GM18858 (cell line): ENCODE data around the gene PPP1R3C.

ENCODE experiments used
- ATAC-seq: cut with Tn5 transposase; IDR thresholded peaks from one replicate; pipeline ENCODE4 v1.9.1; 2021; ENCODE audit not compliant: unreplicated experiment

PPP1R3C gene

GRCh38 chr10:91629715-91630549 lies 2.9 kb downstream of the PPP1R3C start:
- ATAC-seq = no peak

- ATAC-seq = no peak
Observed at GRCh38 chr10:91628383-91628782, 4.5 kb downstream of the PPP1R3C start.

DNA sequence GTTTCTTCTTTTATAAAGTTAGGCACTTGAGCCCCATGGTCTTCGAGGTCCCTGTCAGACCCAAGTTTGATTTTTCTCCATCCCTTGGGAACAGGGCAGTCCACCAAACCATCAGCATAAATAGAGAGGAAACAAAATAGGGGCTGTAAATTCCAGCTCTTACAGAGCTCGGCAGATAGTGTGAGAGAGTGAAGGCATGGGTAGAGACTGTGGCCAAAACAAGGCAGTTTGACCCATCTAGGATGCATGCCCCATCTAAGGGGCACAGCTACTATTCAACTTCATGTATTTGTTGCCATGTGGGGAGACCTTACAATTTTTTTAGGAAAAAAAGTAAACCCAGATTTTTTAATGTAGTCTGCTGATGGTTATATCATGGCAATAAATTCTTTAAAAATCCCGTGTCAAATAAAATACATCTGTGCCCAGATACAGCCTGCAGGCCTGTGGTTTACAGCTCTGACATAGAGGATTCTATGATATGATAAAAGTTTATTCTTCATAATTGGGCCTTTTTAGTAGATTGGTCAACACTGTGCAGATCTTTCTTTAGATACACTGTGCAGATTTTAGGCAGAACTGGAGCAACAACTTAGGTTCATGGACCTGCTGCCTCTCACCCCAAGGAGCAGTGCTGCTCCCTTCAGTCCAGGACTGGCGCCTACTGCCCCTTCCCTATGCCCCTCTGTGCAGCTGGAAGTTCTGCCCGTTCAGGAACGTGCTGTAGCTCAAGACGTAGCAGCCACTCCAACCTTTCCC lies 5.3 kb downstream of the PPP1R3C start:
- ATAC-seq = no peak

- ATAC-seq = no peak
Observed at GRCh38 chr10:91626936-91627335, 5.9 kb downstream of the PPP1R3C start.

GRCh38 chr10:91624633-91625032 lies 8.2 kb downstream of the PPP1R3C start:
- ATAC-seq = no peak

DNA sequence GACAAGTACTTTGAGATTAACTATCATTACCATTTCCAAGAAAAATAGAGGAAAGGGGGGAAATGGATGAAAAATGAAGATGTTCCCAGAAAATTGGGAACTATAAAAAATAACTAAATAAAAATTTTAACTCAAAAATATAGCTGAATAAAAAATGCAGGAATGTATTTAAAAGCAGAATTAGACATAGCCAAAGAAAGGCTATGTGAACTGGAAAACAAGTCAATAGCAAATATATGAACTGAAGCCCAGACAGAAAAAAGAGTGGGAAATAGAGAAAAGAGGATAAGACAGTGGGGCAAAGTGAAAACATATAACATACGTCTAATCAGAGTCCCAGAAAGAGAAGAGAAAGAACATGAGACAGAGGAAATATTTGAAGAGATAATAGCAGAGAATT lies 10.3 kb downstream of the PPP1R3C start:
- ATAC-seq = no peak

GRCh38 chr10:91621483-91622113 lies 11.3 kb downstream of the PPP1R3C start:
- no peak for ATAC-seq

GRCh38 chr10:91617072-91617609 lies 15.7 kb downstream of the PPP1R3C start:
- ATAC-seq = no peak

- ATAC-seq = no peak
Observed at GRCh38 chr10:91616137-91616536, 16.7 kb downstream of the PPP1R3C start.

DNA sequence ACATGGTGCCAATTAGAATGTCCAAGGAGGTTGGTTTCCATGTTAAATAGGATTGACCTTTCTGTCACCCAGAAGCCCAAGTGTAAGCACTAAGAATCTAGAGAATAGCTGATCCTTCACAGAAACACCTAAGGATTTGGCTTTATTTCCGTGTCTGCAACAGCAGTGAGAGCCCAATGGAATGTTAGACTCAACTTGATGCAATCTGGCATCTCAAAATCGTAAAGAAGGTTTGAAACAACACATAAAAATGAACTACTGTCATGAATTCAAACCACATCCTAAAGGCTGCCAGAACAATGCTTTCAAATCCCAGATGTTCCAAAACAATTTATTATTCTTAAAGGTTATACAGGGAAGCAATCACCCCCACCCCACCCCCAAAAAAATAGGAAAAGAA lies 18.6 kb downstream of the PPP1R3C start:
- no peak for ATAC-seq

DNA sequence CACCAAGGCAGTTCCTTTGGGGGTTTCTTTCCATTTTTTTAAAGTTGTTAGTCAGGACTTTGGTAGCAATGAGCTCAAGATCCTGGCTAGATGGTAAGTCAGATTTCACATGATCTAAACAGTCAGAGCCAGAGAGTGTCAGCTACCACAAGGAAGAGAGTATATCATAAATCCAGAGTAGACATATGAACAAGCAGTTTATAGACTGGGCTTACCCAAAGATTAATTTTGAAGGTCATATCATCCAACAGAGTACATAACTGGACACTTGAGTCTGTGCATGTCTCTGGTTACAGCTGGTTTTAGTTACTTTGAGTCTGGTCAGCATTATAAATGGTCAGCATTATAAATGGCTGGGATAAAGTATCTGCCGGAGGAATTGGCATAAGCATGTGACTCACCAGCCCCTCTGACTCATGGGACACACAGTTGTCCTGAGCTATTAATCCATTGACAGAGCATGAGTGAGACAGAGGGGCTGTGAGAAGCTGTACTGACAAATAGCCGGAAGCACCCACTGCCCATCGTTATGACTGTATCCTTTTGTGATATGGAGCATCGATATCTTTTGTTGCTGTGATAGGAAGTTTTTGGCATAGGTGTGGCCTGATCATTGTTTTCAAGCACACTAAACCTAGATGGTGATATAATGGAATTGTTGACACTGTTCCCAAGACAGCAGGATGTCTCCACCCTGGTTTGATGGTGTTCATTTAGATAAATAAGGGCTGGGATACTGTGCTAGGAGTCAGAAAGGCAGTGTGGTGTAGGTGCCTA lies 19.3 kb downstream of the PPP1R3C start:
- ATAC-seq = no peak

DNA sequence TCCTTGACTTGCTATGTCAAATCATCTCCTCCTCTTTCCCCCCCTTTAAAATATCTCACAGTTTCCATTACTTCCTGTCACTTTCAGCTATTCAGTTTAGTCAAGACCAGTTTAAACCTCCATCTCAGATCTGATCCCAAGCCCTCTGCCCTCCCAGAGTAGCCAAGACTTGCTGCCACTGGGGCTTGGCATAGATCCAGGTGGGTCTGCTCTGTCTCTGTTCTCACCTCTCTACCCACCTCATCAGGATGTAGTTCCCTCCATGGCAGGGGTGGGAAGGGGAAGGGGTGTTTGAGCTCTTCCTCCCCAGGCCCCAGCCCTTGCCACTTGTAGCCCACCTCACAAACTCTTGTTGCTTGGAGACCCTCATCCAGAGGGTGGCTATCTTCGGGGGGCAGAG lies 22.0 kb downstream of the PPP1R3C start:
- no peak for ATAC-seq

- no peak for ATAC-seq
Observed at GRCh38 chr10:91610444-91610843, 22.4 kb downstream of the PPP1R3C start.

- no peak for ATAC-seq
Observed at GRCh38 chr10:91607646-91608403, 25.0 kb downstream of the PPP1R3C start.

DNA sequence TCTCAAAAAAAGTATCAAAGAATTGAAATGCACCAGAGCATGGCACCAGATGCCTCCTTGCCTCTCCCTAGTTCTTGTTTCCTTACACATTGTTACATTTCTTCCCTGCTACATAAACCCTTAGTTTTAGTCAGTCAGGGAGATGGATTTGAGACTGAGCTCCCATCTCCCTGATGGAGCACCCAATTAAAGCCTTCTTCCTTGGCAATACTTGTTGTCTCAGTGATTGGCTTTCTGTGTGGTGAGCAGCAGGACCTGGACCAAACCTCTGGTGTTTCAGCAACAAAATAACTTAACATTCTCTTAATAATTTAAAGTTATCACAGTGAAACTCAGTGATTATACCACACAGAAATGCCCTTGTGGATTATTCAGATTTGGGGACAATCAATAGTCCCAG lies 26.9 kb downstream of the PPP1R3C start:
- ATAC-seq = no peak

- ATAC-seq = no peak
Observed at GRCh38 chr10:91604553-91605534, 28.0 kb downstream of the PPP1R3C start.

DNA sequence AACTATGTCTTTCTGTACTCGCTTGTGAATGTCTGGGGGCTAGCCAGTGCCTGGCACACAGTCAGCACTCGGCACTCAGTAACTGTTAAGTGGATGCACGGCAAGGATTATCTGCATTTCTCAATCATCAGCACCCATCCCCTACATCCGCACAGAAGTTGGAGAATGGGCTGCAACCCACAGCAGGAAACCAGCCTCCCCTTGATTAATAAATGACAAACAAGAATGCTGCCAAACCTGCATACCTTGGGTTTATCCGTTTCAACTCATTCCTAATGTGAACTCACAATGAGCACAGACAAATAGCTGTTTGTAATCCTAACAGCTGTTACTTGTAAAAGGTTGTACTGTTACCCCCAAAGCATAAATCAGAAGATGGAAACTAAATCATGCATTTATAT lies 28.9 kb downstream of the PPP1R3C start:
- ATAC-seq = no peak

DNA sequence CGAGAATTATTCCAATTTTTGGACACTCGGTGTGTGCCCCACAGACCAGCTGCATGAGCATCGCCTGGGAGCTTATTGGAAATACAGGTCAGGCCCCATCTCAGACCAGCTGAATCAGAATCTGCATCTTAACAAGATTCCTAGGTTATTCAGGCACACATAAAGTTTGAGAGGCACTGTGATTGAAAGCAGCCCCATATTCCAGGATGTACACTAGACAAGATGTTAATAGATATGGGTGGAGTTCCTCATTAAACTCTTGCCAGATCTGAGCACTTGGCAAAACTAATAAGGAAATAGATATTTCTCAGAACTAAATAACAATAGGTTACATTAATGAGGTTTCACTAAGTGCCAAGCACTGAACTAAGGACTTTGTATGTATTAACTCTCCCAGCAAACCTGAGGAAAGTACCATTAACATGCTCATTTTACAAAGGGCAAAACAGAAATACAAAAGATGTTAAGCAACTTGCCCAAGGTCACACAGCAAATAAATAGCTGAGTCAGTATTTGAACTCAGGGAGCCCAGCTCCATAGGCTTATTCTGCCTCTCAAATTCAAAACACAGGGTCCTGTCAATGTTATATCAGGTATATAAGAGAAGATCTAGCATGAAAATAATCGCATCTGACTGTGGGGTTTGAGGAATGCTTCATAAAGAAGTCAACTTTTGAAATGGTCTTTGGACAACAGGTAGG lies 29.9 kb downstream of the PPP1R3C start:
- ATAC-seq = no peak
